Measurements from ENCODE around the gene FBF1.
"Not testable (repeated sequence)": the region's sequence is repeated elsewhere in the genome, so short reads cannot be mapped to it uniquely, and the experiment has no call there.

The FBF1 gene

GRCh38 chr17:75893305-75894048, 47.4 kb downstream of the FBF1 start:
- DNase-seq, result no peak

GRCh38 chr17:75892556-75893224, 48.2 kb downstream of the FBF1 start:
- DNase-seq, result no peak

GRCh38 chr17:75891605-75892555, 49.0 kb downstream of the FBF1 start:
- DNase-seq, result no peak

- DNase-seq, result no peak
Measured at GRCh38 chr17:75891022-75891604, 49.7 kb downstream of the FBF1 start.

GRCh38 chr17:75889454-75889853, 51.4 kb downstream of the FBF1 start:
- peak in 1 of 2 experiments; percentile 15 for DNase-seq

- DNase-seq, result no peak
Measured at GRCh38 chr17:75888484-75888883, 52.4 kb downstream of the FBF1 start.

- not testable (repeated sequence) for DNase-seq
Measured at GRCh38 chr17:75885860-75886259, 55.0 kb downstream of the FBF1 start.

- DNase-seq, result peak; percentile 34 to 53
Measured at GRCh38 chr17:75885431-75885830, 55.4 kb downstream of the FBF1 start.

- no peak for DNase-seq
Measured at GRCh38 chr17:75881678-75882454, 59.0 kb downstream of the FBF1 start.

GRCh38 chr17:75880266-75880665, 60.6 kb downstream of the FBF1 start:
- no peak for DNase-seq

GRCh38 chr17:75878174-75878998, 62.5 kb downstream of the FBF1 start, which contains the start of gene TRIM47:
Gene TRIM47, minus strand, starts transcription at chr17:75878581. Its CDS starts 33 bp downstream, at chr17:75878548.
- peak; percentile 46 to 61 for DNase-seq

GRCh38 chr17:75877752-75878173, 63.1 kb downstream of the FBF1 start:
- DNase-seq, result peak; percentile 66 to 79

- DNase-seq, result no peak
Measured at GRCh38 chr17:75876938-75877751, 63.7 kb downstream of the FBF1 start.

- DNase-seq, result peak; percentile 21 to 24
Measured at GRCh38 chr17:75876190-75876937, 64.5 kb downstream of the FBF1 start.

- no peak for DNase-seq
Measured at GRCh38 chr17:75875940-75876189, 65.0 kb downstream of the FBF1 start.

- DNase-seq, result no peak
Measured at GRCh38 chr17:75875182-75875939, 65.5 kb downstream of the FBF1 start.

GRCh38 chr17:75874323-75875181, 66.3 kb downstream of the FBF1 start:
- DNase-seq, result no peak
